HepG2 (cell line): ENCODE data around the gene COG5. TPM values are rescaled to one million over a fixed set of nuclear protein-coding genes. Genes with fewer than 3 reads are reported as not detected.

Source experiments
- CENPX ChIP-seq: sonication (generic); formaldehyde crosslinking; IDR thresholded peaks from 2 replicates; pipeline ENCODE4 v1.9.0; 2021; ENCODE audit warnings: mild to moderate bottlenecking, missing genetic modification reagents, moderate library complexity
- DNMT3B ChIP-seq: conservative IDR thresholded peaks from 2 replicates; pipeline ENCODE4 v1.6.1; 2016; ENCODE audit warnings: missing biosample characterization, control low read depth
- GABPB1 ChIP-seq: IDR thresholded peaks from 2 replicates; pipeline ENCODE4 v1.6.1; 2016; ENCODE audit warnings: mild to moderate bottlenecking, missing genetic modification reagents, moderate library complexity, missing compliant biosample characterization
- MAZ ChIP-seq, 2 experiments: sonication (generic) in 1 of 2; formaldehyde crosslinking in 1 of 2; IDR thresholded peaks; 2 replicates each; pipeline versions ENCODE4 v1.5.0 to v1.6.1; 2012 to 2020; ENCODE audit warnings: low read depth in 2 of 2, mild to moderate bottlenecking in 2 of 2, borderline replicate concordance in 1 of 2, improper control_type of control experiment in 1 of 2, low read length in 1 of 2, missing genetic modification reagents in 1 of 2, moderate library complexity in 1 of 2
- MZF1 ChIP-seq: sonication (generic); formaldehyde crosslinking; IDR thresholded peaks from 2 replicates; pipeline ENCODE4 v1.8.1; 2023; ENCODE audit warnings: mild to moderate bottlenecking, missing genetic modification reagents, borderline replicate concordance
- SUZ12 ChIP-seq: fragments of 150-350 bp; IDR thresholded peaks from 2 replicates; pipeline ENCODE4 v1.6.1; 2014; ENCODE audit warnings: low read depth, low read length
- TEAD3 ChIP-seq: optimal IDR thresholded peaks from 2 replicates; pipeline ENCODE3; 2016; ENCODE audit warnings: borderline replicate concordance
- ZMYM4 ChIP-seq: sonication (generic); formaldehyde crosslinking; IDR thresholded peaks from 2 replicates; pipeline ENCODE4 v1.8.1; 2023; ENCODE audit warnings: mild to moderate bottlenecking, missing genetic modification reagents
- ZNF143 ChIP-seq: sonication (generic); formaldehyde crosslinking; IDR thresholded peaks from 2 replicates; pipeline ENCODE4 v1.4.0; 2020; ENCODE audit warnings: missing genetic modification reagents
- ZSCAN29 ChIP-seq: sonication (generic); formaldehyde crosslinking; conservative IDR thresholded peaks from 2 replicates; pipeline ENCODE4 v1.4.0; 2020; ENCODE audit warnings: mild to moderate bottlenecking, missing genetic modification reagents
- polyA plus RNA-seq, 8 experiments: library from polyadenylated mRNA; depleted of rRNA in 3 of 8; stranded (reverse) in 7 of 8; unstranded in 1 of 8; fragments of >200 nt; fragmentation: Illumina TruSeq in 4 of 8; extraction: Trizol in 4 of 8; gene quantifications; 2 replicates each; pipeline versions ENCODE4 v1.2.1 to v1.2.3, GENCODE V29; 2011 to 2016; ENCODE audit warnings: low read depth in 4 of 8, missing spikeins in 1 of 8, mixed read lengths in 1 of 8; ENCODE audit not compliant: insufficient read depth in 1 of 8
- total RNA-seq, 5 experiments: library from RNA; depleted of rRNA; stranded (reverse); fragments of >200 nt; fragmentation: Illumina TruSeq; extraction: Trizol; gene quantifications; 2 replicates each; pipeline ENCODE4 v1.2.3, GENCODE V29; 2016; ENCODE audit warnings: low read depth in 1 of 5
- TF ChIP-seq, protein P1 (sequence below): sonication (generic); formaldehyde crosslinking; IDR thresholded peaks from 2 replicates; pipeline ENCODE4 v1.4.0; 2020; ENCODE audit warnings: missing genetic modification reagents, borderline replicate concordance
- TF ChIP-seq, protein P2 (sequence below): IDR thresholded peaks from 2 replicates; pipeline ENCODE4 v1.6.1; 2016; ENCODE audit warnings: low read depth, missing genetic modification reagents, missing compliant biosample characterization
- TF ChIP-seq, protein P3 (sequence below): sonication (generic); formaldehyde crosslinking; IDR thresholded peaks from 2 replicates; pipeline ENCODE4 v1.5.0; 2020; ENCODE audit warnings: missing genetic modification reagents
- TF ChIP-seq, protein P4 (sequence below): IDR thresholded peaks from 2 replicates; pipeline ENCODE4 v1.6.1; 2016; ENCODE audit warnings: missing compliant biosample characterization, missing genetic modification reagents, borderline replicate concordance

Gene COG5
- total and polyA plus RNA-seq, 2 of the 13 experiments (the other 11 are each of a cell fraction or from before 2014, with no cell fraction given), result 20.4 to 31.3 TPM

DNA sequence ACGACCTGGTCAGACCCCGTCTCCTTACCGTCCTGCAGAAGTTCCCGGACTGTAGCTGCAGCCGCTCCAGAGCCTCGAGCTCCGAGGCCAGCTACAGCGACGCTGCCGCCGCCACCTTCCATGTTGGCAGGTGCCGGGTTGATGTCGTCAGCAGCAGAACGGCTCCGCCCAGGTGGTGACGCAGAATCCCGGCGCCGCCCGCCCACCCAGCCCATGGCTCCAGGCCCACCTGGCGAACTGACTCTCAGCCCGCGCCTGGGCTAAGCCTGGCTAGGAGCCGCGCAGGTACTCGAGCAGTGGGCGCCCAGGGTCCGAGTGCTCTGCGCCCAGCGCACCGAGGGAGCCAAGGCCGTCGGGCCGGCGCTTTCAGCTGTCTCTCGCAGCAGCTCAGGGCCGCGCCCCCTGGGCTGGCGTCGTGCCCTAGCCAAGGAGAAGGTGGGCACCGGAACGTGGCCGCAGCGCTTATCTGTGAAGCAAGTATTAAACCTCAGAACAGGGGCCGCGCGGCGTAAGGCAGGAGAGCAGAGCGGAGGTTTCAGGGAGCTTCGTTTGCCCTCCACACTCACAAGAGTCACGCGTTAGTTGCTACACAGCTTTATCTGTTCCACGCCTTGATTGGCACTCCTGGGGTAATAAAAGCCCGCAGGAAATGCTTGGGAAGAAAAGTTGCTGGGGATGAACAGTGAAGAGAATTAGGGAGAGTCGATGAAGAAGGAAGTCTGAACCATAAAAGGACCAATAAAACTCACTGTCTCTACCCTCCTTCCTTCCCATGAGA, at the start of gene COG5, which contains the start of gene DUS4L (continued):
- TF ChIP-seq, protein P1, sequence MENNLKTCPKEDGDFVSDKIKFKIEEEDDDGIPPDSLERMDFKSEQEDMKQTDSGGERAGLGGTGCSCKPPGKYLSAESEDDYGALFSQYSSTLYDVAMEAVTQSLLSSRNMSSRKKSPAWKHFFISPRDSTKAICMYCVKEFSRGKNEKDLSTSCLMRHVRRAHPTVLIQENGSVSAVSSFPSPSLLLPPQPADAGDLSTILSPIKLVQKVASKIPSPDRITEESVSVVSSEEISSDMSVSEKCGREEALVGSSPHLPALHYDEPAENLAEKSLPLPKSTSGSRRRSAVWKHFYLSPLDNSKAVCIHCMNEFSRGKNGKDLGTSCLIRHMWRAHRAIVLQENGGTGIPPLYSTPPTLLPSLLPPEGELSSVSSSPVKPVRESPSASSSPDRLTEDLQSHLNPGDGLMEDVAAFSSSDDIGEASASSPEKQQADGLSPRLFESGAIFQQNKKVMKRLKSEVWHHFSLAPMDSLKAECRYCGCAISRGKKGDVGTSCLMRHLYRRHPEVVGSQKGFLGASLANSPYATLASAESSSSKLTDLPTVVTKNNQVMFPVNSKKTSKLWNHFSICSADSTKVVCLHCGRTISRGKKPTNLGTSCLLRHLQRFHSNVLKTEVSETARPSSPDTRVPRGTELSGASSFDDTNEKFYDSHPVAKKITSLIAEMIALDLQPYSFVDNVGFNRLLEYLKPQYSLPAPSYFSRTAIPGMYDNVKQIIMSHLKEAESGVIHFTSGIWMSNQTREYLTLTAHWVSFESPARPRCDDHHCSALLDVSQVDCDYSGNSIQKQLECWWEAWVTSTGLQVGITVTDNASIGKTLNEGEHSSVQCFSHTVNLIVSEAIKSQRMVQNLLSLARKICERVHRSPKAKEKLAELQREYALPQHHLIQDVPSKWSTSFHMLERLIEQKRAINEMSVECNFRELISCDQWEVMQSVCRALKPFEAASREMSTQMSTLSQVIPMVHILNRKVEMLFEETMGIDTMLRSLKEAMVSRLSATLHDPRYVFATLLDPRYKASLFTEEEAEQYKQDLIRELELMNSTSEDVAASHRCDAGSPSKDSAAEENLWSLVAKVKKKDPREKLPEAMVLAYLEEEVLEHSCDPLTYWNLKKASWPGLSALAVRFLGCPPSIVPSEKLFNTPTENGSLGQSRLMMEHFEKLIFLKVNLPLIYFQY (CRISPR knock-in tag), result no peak
- TF ChIP-seq MAZ (IDR thresholded peaks at IDR 0.05; ENCODE audit: borderline replicate concordance, low read depth, low read length) (no peak), MAZ (CRISPR knock-in tag; IDR thresholded peaks at IDR 0.05; ENCODE audit: low read depth) (peak; percentile 32; the same call in 1 of the 2 replicates), ZSCAN29 (CRISPR knock-in tag) (0 out of 2 replicates have a peak, but pooled peaks have one; percentile 70), TEAD3 (CRISPR knock-in tag) (peak; percentile 74), ZNF143 (peak; percentile 39), GABPB1 (peak; percentile 89), DNMT3B (CRISPR knock-in tag) (peak; percentile 85; the same call in 1 of the 2 replicates), ZMYM4 (CRISPR knock-in tag) (peak; percentile 93), SUZ12 (no peak), MZF1 (CRISPR knock-in tag) (no peak), CENPX (CRISPR knock-in tag) (no peak)
- TF ChIP-seq, protein P2, sequence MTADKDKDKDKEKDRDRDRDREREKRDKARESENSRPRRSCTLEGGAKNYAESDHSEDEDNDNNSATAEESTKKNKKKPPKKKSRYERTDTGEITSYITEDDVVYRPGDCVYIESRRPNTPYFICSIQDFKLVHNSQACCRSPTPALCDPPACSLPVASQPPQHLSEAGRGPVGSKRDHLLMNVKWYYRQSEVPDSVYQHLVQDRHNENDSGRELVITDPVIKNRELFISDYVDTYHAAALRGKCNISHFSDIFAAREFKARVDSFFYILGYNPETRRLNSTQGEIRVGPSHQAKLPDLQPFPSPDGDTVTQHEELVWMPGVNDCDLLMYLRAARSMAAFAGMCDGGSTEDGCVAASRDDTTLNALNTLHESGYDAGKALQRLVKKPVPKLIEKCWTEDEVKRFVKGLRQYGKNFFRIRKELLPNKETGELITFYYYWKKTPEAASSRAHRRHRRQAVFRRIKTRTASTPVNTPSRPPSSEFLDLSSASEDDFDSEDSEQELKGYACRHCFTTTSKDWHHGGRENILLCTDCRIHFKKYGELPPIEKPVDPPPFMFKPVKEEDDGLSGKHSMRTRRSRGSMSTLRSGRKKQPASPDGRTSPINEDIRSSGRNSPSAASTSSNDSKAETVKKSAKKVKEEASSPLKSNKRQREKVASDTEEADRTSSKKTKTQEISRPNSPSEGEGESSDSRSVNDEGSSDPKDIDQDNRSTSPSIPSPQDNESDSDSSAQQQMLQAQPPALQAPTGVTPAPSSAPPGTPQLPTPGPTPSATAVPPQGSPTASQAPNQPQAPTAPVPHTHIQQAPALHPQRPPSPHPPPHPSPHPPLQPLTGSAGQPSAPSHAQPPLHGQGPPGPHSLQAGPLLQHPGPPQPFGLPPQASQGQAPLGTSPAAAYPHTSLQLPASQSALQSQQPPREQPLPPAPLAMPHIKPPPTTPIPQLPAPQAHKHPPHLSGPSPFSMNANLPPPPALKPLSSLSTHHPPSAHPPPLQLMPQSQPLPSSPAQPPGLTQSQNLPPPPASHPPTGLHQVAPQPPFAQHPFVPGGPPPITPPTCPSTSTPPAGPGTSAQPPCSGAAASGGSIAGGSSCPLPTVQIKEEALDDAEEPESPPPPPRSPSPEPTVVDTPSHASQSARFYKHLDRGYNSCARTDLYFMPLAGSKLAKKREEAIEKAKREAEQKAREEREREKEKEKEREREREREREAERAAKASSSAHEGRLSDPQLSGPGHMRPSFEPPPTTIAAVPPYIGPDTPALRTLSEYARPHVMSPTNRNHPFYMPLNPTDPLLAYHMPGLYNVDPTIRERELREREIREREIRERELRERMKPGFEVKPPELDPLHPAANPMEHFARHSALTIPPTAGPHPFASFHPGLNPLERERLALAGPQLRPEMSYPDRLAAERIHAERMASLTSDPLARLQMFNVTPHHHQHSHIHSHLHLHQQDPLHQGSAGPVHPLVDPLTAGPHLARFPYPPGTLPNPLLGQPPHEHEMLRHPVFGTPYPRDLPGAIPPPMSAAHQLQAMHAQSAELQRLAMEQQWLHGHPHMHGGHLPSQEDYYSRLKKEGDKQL (CRISPR knock-in tag), result no peak
- TF ChIP-seq, protein P3, sequence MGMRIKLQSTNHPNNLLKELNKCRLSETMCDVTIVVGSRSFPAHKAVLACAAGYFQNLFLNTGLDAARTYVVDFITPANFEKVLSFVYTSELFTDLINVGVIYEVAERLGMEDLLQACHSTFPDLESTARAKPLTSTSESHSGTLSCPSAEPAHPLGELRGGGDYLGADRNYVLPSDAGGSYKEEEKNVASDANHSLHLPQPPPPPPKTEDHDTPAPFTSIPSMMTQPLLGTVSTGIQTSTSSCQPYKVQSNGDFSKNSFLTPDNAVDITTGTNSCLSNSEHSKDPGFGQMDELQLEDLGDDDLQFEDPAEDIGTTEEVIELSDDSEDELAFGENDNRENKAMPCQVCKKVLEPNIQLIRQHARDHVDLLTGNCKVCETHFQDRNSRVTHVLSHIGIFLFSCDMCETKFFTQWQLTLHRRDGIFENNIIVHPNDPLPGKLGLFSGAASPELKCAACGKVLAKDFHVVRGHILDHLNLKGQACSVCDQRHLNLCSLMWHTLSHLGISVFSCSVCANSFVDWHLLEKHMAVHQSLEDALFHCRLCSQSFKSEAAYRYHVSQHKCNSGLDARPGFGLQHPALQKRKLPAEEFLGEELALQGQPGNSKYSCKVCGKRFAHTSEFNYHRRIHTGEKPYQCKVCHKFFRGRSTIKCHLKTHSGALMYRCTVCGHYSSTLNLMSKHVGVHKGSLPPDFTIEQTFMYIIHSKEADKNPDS, result 0 out of 2 replicates have a peak, but pooled peaks have one; percentile 5
- TF ChIP-seq, protein P4, sequence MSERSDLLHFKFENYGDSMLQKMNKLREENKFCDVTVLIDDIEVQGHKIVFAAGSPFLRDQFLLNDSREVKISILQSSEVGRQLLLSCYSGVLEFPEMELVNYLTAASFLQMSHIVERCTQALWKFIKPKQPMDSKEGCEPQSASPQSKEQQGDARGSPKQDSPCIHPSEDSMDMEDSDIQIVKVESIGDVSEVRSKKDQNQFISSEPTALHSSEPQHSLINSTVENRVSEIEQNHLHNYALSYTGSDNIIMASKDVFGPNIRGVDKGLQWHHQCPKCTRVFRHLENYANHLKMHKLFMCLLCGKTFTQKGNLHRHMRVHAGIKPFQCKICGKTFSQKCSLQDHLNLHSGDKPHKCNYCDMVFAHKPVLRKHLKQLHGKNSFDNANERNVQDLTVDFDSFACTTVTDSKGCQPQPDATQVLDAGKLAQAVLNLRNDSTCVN (CRISPR knock-in tag), result peak; percentile 98
